Effector CD4-positive, alpha-beta T cell (primary cell): ENCODE data around the gene HERC6.
"Not testable (repeated sequence)": the region's sequence is repeated elsewhere in the genome, so short reads cannot be mapped to it uniquely, and the experiment has no call there.

Experiments
- DNase-seq: peaks from one replicate; pipeline ENCODE4 v3.0.0-alpha.2; 2020

Gene HERC6

GRCh38 chr4:88447371-88448095, 68.9 kb downstream of the HERC6 start:
- DNase-seq = no peak

GRCh38 chr4:88448211-88448765, 69.6 kb downstream of the HERC6 start:
- DNase-seq = not testable (repeated sequence)

GRCh38 chr4:88448889-88449288, 70.2 kb downstream of the HERC6 start:
- no peak for DNase-seq

- no peak for DNase-seq
These were observed 70.6 kb downstream of the HERC6 start for GRCh38 chr4:88449290-88449689.

GRCh38 chr4:88451205-88451604, 72.6 kb downstream of the HERC6 start:
- no peak for DNase-seq

GRCh38 chr4:88452912-88453311, 74.3 kb downstream of the HERC6 start:
- no peak for DNase-seq

GRCh38 chr4:88456670-88457306, 78.1 kb downstream of the HERC6 start, which contains the start of gene HERC5:
Gene HERC5 (plus strand): TSS chr4:88457119. CDS start chr4:88457270, 151 bp downstream.
- DNase-seq = peak; percentile 86

- DNase-seq = no peak
These were observed 78.9 kb downstream of the HERC6 start for GRCh38 chr4:88457307-88458103.

GRCh38 chr4:88458104-88458740, 79.6 kb downstream of the HERC6 start:
- DNase-seq = no peak

GRCh38 chr4:88465653-88466192, 87.1 kb downstream of the HERC6 start:
- no peak for DNase-seq

GRCh38 chr4:88467392-88467791, 88.7 kb downstream of the HERC6 start:
- DNase-seq = no peak

- no peak for DNase-seq
These were observed 98.7 kb downstream of the HERC6 start for GRCh38 chr4:88477229-88477860.

GRCh38 chr4:88478247-88478646, 99.6 kb downstream of the HERC6 start:
- no peak for DNase-seq

- DNase-seq = no peak
These were observed 102.9 kb downstream of the HERC6 start for GRCh38 chr4:88481537-88481936.

GRCh38 chr4:88489100-88489761, 110.6 kb downstream of the HERC6 start:
- no peak for DNase-seq
